Stomach (tissue), 4 donors: ENCODE measurements around the gene PCED1B.

Source experiments
- EP300 ChIP-seq: sonication (generic); formaldehyde crosslinking; IDR thresholded peaks from one replicate; pipeline ENCODE4 v1.6.1; 2017; ENCODE audit warnings: antibody characterized with exemption
- POLR2AphosphoS5 ChIP-seq, 3 donors: sonication (generic); formaldehyde crosslinking; IDR thresholded peaks; one replicate each; pipeline ENCODE4 v1.6.1; 2016; ENCODE audit warnings: antibody characterized with exemption in 3 of 3
- TF ChIP-seq, protein P1 (sequence below), 7 experiments: fragments of 450-650 bp in 4 of 7; fragments of 200-600 bp in 3 of 7; sonication (generic) in 3 of 7; IDR thresholded peaks; one replicate each; pipeline ENCODE4 v1.5.1; 2016 to 2019; ENCODE audit warnings: antibody characterized with exemption in 7 of 7, control low read depth in 2 of 7, mild to moderate bottlenecking in 1 of 7

DNA sequence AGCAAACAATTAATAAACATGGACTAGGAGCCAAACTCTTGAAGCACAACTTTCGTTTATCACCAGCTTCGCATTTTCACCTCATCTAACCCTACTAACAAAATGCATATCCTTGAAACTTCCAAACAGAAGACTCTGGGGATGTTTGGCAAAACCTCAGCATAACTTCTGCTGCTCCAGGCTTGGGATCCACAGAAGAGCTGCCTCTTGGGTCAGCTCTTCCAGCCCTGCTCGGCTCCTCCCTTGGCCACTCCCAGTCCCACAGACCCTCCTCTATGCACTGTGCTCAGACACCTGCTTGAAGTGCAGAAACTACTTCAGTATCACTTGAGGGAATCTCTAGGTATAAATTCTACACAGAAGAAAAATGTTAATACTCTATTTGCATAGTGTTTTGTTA lies 110.3 kb downstream of the PCED1B start:
- TF ChIP-seq, protein P1, sequence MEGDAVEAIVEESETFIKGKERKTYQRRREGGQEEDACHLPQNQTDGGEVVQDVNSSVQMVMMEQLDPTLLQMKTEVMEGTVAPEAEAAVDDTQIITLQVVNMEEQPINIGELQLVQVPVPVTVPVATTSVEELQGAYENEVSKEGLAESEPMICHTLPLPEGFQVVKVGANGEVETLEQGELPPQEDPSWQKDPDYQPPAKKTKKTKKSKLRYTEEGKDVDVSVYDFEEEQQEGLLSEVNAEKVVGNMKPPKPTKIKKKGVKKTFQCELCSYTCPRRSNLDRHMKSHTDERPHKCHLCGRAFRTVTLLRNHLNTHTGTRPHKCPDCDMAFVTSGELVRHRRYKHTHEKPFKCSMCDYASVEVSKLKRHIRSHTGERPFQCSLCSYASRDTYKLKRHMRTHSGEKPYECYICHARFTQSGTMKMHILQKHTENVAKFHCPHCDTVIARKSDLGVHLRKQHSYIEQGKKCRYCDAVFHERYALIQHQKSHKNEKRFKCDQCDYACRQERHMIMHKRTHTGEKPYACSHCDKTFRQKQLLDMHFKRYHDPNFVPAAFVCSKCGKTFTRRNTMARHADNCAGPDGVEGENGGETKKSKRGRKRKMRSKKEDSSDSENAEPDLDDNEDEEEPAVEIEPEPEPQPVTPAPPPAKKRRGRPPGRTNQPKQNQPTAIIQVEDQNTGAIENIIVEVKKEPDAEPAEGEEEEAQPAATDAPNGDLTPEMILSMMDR (IDR thresholded peaks at IDR 0.05) = no peak
- no peak for TF ChIP-seq EP300
- no peak for TF ChIP-seq POLR2AphosphoS5 (IDR thresholded peaks at IDR 0.05)
